IMR-90 (cell line): ENCODE measurements around the gene SCN8A. TPM values are rescaled to one million over a fixed set of nuclear protein-coding genes. Genes with fewer than 3 reads are reported as not detected.

Experiments used
- ATAC-seq: fragments of 200-7000 bp; cut with Tn5 transposase; 2 replicates; pipeline ENCODE4 v1.9.1; 2020; ENCODE audit warnings: low read depth, mild to moderate bottlenecking, moderate library complexity
- BruUV-seq: library from RNA; stranded (reverse); fragments of 400-500 nt; replicated peaks from 2 replicates; lab custom pipeline; 2021; lab: Mats Ljungman, UMichigan
- CTCF ChIA-PET: fragments of 300-600 bp; formaldehyde crosslinking; extraction: SDS; loops from one replicate; lab custom pipeline; 2021; ENCODE audit warnings: antibody characterized with exemption; lab: Yijun Ruan, JAX
- POLR2A ChIA-PET: fragments of 300-600 bp; sonication (Branson Sonifier 250); formaldehyde crosslinking; loops from one replicate; lab custom pipeline; 2022; ENCODE audit warnings: antibody characterized with exemption; ENCODE audit not compliant: unreplicated experiment; lab: Charles Lee
- DNase-seq: peaks from one replicate; pipeline ENCODE4 v3.0.0; 2013
- H2AFZ ChIP-seq: replicated peaks from 2 replicates; pipeline ENCODE3; 2013; ENCODE audit warnings: low read length, mild to moderate bottlenecking; ENCODE audit not compliant: poor library complexity
- H2AK5ac ChIP-seq: 2 replicates; pipeline ENCODE4 v1.6.1; 2013; ENCODE audit warnings: low read depth, low read length, inconsistent platforms
- H2AK9ac ChIP-seq: replicated peaks from 2 replicates; pipeline ENCODE3; 2013; ENCODE audit warnings: mild to moderate bottlenecking, low read depth, low read length, moderate library complexity; ENCODE audit not compliant: poor library complexity
- H2BK120ac ChIP-seq: 2 replicates; pipeline ENCODE4 v1.6.1; 2013; ENCODE audit warnings: low read depth, low read length, inconsistent platforms
- H2BK15ac ChIP-seq: 3 replicates; pipeline ENCODE4 v1.6.1; 2013; ENCODE audit warnings: low read depth, low read length, inconsistent platforms
- H2BK20ac ChIP-seq: 2 replicates; pipeline ENCODE4 v1.6.1; 2013; ENCODE audit warnings: low read depth, mild to moderate bottlenecking, inconsistent platforms, low read length, moderate library complexity
- H2BK5ac ChIP-seq: 2 replicates; pipeline ENCODE4 v1.6.1; 2013; ENCODE audit warnings: mild to moderate bottlenecking, low read depth, low read length, inconsistent platforms; ENCODE audit not compliant: poor library complexity, severe bottlenecking
- H3K14ac ChIP-seq: replicated peaks from 2 replicates; pipeline ENCODE4 v1.6.1; 2013; ENCODE audit warnings: low read depth, low read length, inconsistent platforms
- H3K18ac ChIP-seq: 2 replicates; pipeline ENCODE4 v1.6.1; 2013; ENCODE audit warnings: low read depth, low read length, control low read depth
- H3K23ac ChIP-seq: 2 replicates; pipeline ENCODE4 v1.6.1; 2013; ENCODE audit warnings: low read depth, low read length, inconsistent platforms
- H3K27ac ChIP-seq: 2 replicates; pipeline ENCODE4 v1.5.1; 2013; ENCODE audit warnings: mild to moderate bottlenecking, control low read depth, low read length; ENCODE audit not compliant: insufficient read depth
- H3K27me3 ChIP-seq: 2 replicates; pipeline ENCODE4 v1.6.1; 2013; ENCODE audit warnings: low read length; ENCODE audit not compliant: control insufficient read depth, insufficient read depth
- H3K36me3 ChIP-seq: 2 replicates; pipeline ENCODE4 v1.6.1; 2013; ENCODE audit warnings: low read length, mixed read lengths; ENCODE audit not compliant: control insufficient read depth, insufficient read depth
- H3K4ac ChIP-seq: 2 replicates; pipeline ENCODE4 v1.6.1; 2013; ENCODE audit warnings: low read depth, low read length, inconsistent platforms
- H3K4me1 ChIP-seq: 2 replicates; pipeline ENCODE4 v1.6.1; 2013; ENCODE audit warnings: low read length, mixed read lengths; ENCODE audit not compliant: control insufficient read depth, insufficient read depth
- H3K4me2 ChIP-seq: 2 replicates; pipeline ENCODE4 v1.6.1; 2013; ENCODE audit warnings: low read depth, mild to moderate bottlenecking, control low read depth, low read length, moderate library complexity
- H3K4me3 ChIP-seq: 2 replicates; pipeline ENCODE4 v1.5.1; 2013; ENCODE audit warnings: low read depth, mild to moderate bottlenecking, control low read depth, low read length, moderate library complexity; ENCODE audit not compliant: insufficient read depth
- H3K56ac ChIP-seq: 2 replicates; pipeline ENCODE4 v1.6.1; 2013; ENCODE audit warnings: low read length, inconsistent platforms; ENCODE audit not compliant: insufficient read depth; ENCODE audit errors: extremely low read depth
- H3K79me1 ChIP-seq, 2 experiments: 2 replicates each; pipeline ENCODE4 v1.6.1; 2013; ENCODE audit warnings: low read length in 2 of 2, inconsistent platforms in 1 of 2, low read depth in 1 of 2
- H3K9ac ChIP-seq: 2 replicates; pipeline ENCODE4 v1.6.1; 2013; ENCODE audit warnings: low read depth, low read length, control low read depth
- H3K9me1 ChIP-seq: 2 replicates; pipeline ENCODE4 v1.6.1; 2013; ENCODE audit warnings: low read length, inconsistent platforms; ENCODE audit not compliant: insufficient read depth
- H3K9me3 ChIP-seq: 2 replicates; pipeline ENCODE4 v1.6.1; 2013; ENCODE audit warnings: low read length; ENCODE audit not compliant: control insufficient read depth, insufficient read depth
- H4K20me1 ChIP-seq: 2 replicates; pipeline ENCODE4 v1.6.1; 2013; ENCODE audit warnings: low read length, inconsistent platforms; ENCODE audit not compliant: insufficient read depth
- H4K5ac ChIP-seq: 2 replicates; pipeline ENCODE4 v1.6.1; 2013; ENCODE audit warnings: mild to moderate bottlenecking, low read depth, low read length, control low read depth
- H4K8ac ChIP-seq, 2 experiments: 2 replicates each; pipeline ENCODE4 v1.6.1; 2013; ENCODE audit warnings: low read depth in 2 of 2, low read length in 2 of 2, control low read depth in 1 of 2, inconsistent platforms in 1 of 2
- H4K91ac ChIP-seq: 2 replicates; pipeline ENCODE4 v1.6.1; 2013; ENCODE audit warnings: low read depth, low read length, inconsistent platforms; ENCODE audit not compliant: insufficient read depth
- FOS ChIP-seq: fragments of 150-350 bp; IDR thresholded peaks from 2 replicates; pipeline ENCODE4 v1.6.1; 2016; ENCODE audit warnings: low read depth, low read length
- MAFK ChIP-seq: IDR thresholded peaks from 2 replicates; pipeline ENCODE4 v1.6.1; 2012; ENCODE audit warnings: low read depth, low read length, improper control_type of control experiment
- RCOR1 ChIP-seq: IDR thresholded peaks from 2 replicates; pipeline ENCODE4 v1.6.1; 2012; ENCODE audit warnings: mild to moderate bottlenecking, low read length, improper control_type of control experiment; ENCODE audit not compliant: insufficient replicate concordance
- WGBS, 2 experiments: methylation state at CpG; one replicate each; pipeline versions ENCODE4 v1.1.5 to v1.1.7; 2013; ENCODE audit warnings: missing lambda C conversion rate in 2 of 2; ENCODE audit not compliant: insufficient read length in 1 of 2; ENCODE audit errors: extremely low coverage in 2 of 2; 5-methylcytosine and 5-hydroxymethylcytosine counted together
- dilution Hi-C: fragments of 300-500 bp; cut with HindIII; formaldehyde crosslinking; loops from one replicate; pipeline ENCODE4 v1.14.3; 2018; ENCODE audit warnings: low sequenced_read_pairs; ENCODE audit not compliant: unreplicated experiment
- in situ Hi-C: fragments of 300-500 bp; cut with MboI; formaldehyde crosslinking; loops from 3 replicates; pipeline ENCODE4 v1.14.3; 2019; ENCODE audit warnings: low sequenced_read_pairs, inconsistent platforms, mixed read lengths
- intact Hi-C: fragments of 100-400 bp; cut with micrococcal nuclease; formaldehyde crosslinking; loops from 2 replicates; pipeline ENCODE4 v1.10.0; 2022
- polyA plus RNA-seq, 3 experiments: library from polyadenylated mRNA; depleted of rRNA; stranded (reverse); fragments of >200 nt; gene quantifications; 2 replicates each; pipeline ENCODE4 v1.2.3, GENCODE V29; 2012; ENCODE audit warnings: low replicate concordance in 1 of 3
- total RNA-seq: library from RNA; depleted of rRNA; stranded (reverse); fragments of >200 nt; gene quantifications from 2 replicates; pipeline ENCODE4 v1.2.3, GENCODE V29; 2012

SCN8A gene
- total and polyA plus RNA-seq, 2 of the 4 experiments (the other 2 are of a cell fraction): 6.9 to 19.7 TPM

GRCh38 chr12:51622564-51622963, 31.5 kb downstream of the SCN8A start:
- DNase-seq (peak; percentile 63), ATAC-seq (peak; percentile 85)
- Histone ChIP-seq H3K27me3 (no peaks in the 10 kb centered on the region), H2BK5ac (peak overlapping the region; percentile 81), H3K9ac (no peak overlapping the region), H2AK9ac (no peak overlapping the region), H4K20me1 (peaks cover 12% of the 10 kb centered on the region), H4K8ac (no peak overlapping the region), H2AFZ (no peak overlapping the region), H3K4me1 (peaks cover 13% of the 10 kb centered on the region; the same call in 1 of the 2 replicates), H3K79me1 (peaks cover 14 to 48% of the 10 kb centered on the region in 2 experiments), H3K18ac (no peak overlapping the region), H3K9me3 (no peaks in the 10 kb centered on the region), H3K4ac (no peak overlapping the region), H3K4me2 (peak overlapping the region; percentile 40; the same call in 1 of the 2 replicates), H2AK5ac (no peak overlapping the region), H3K23ac (peak overlapping the region; percentile 34; the same call in 1 of the 2 replicates), H2BK20ac (no peak overlapping the region), H3K4me3 (no peak overlapping the region), H4K5ac (no peak overlapping the region), H2BK15ac (no peak overlapping the region), H3K14ac (no peak overlapping the region), H2BK120ac (no peak overlapping the region), H3K36me3 (no peaks in the 10 kb centered on the region), H3K9me1 (peaks cover 11% of the 10 kb centered on the region), H4K91ac (no peak overlapping the region), H3K56ac (no peak overlapping the region), H3K27ac (no peak overlapping the region)
- in situ Hi-C loops: no loop called here
- ChIA-PET POLR2A (no interaction called here), CTCF (no interaction called here)
- intact Hi-C loops: no loop called here
- no TSS peak for BruUV-seq
- dilution Hi-C loops: no loop called here
- WGBS, 2 experiments: no CpG with 5 or more reads among the region's 1 CpG
- TF ChIP-seq RCOR1 (no peak), FOS (peak; percentile 51; the same call in 1 of the 2 replicates), MAFK (no peak)
